ENCODE data around the gene DENND2D.

DENND2D gene

DNA sequence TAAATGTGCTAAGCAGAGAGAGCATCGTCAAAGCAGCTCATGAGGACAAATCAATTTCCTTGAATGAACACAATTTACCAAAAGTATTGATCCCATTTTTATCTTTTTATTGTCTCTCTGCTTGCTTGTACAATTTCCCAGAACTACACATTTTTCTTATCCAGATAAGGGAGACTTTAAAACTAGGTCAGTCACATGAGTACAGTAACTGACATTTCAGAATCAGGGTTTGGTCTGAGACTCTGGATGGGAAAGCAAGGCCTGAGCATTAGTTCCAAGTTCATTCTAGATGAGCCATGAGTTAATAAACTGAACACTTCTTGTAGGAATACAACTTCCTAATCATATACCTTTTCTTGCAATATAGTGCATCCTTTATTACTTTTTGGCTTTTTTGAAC lies 11.5 kb upstream of the DENND2D start:
- no peak for ATAC-seq
- TF ChIP-seq SNAI2 (CRISPR knock-in tag; IDR thresholded peaks at IDR 0.05) (no peak), ZFP3 (CRISPR knock-in tag; IDR thresholded peaks at IDR 0.05) (no peak), BACH2 (CRISPR knock-in tag; IDR thresholded peaks at IDR 0.05; ENCODE audit: borderline replicate concordance) (no peak)

DNA sequence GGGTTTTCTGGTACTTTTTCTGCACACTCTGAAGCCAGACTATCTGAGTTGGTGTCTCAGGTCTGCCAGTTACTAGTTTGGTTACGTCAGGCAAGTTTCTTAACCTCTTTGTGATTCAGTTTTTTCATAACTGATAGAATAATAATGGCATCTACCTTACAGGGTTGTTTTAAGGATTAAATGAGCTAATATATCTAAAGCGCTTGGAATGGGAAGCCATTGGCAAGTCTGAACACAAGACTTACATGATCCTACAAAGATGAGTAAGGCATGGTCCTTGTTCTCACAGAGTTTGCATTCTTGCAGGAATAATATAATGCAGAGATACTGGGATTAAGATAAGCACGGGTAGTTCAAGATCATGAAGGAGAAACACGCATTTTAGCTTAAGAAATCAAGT lies 9.2 kb upstream of the DENND2D start:
- no peak for ATAC-seq
- TF ChIP-seq ISL1 (CRISPR knock-in tag; IDR thresholded peaks at IDR 0.05) (no peak), ZNF70 (CRISPR knock-in tag; IDR thresholded peaks at IDR 0.05) (no peak), ESRRG (CRISPR knock-in tag; IDR thresholded peaks at IDR 0.05) (no peak), TCF4 (CRISPR knock-in tag; IDR thresholded peaks at IDR 0.05; ENCODE audit: borderline replicate concordance) (no peak), CSDC2 (CRISPR knock-in tag; IDR thresholded peaks at IDR 0.05) (no peak), OSR1 (CRISPR knock-in tag; IDR thresholded peaks at IDR 0.05) (no peak)
- TF ChIP-seq, protein P1, sequence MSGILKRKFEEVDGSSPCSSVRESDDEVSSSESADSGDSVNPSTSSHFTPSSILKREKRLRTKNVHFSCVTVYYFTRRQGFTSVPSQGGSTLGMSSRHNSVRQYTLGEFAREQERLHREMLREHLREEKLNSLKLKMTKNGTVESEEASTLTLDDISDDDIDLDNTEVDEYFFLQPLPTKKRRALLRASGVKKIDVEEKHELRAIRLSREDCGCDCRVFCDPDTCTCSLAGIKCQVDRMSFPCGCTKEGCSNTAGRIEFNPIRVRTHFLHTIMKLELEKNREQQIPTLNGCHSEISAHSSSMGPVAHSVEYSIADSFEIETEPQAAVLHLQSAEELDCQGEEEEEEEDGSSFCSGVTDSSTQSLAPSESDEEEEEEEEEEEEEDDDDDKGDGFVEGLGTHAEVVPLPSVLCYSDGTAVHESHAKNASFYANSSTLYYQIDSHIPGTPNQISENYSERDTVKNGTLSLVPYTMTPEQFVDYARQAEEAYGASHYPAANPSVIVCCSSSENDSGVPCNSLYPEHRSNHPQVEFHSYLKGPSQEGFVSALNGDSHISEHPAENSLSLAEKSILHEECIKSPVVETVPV (CRISPR knock-in tag; IDR thresholded peaks at IDR 0.05): no peak
- TF ChIP-seq, protein P2, sequence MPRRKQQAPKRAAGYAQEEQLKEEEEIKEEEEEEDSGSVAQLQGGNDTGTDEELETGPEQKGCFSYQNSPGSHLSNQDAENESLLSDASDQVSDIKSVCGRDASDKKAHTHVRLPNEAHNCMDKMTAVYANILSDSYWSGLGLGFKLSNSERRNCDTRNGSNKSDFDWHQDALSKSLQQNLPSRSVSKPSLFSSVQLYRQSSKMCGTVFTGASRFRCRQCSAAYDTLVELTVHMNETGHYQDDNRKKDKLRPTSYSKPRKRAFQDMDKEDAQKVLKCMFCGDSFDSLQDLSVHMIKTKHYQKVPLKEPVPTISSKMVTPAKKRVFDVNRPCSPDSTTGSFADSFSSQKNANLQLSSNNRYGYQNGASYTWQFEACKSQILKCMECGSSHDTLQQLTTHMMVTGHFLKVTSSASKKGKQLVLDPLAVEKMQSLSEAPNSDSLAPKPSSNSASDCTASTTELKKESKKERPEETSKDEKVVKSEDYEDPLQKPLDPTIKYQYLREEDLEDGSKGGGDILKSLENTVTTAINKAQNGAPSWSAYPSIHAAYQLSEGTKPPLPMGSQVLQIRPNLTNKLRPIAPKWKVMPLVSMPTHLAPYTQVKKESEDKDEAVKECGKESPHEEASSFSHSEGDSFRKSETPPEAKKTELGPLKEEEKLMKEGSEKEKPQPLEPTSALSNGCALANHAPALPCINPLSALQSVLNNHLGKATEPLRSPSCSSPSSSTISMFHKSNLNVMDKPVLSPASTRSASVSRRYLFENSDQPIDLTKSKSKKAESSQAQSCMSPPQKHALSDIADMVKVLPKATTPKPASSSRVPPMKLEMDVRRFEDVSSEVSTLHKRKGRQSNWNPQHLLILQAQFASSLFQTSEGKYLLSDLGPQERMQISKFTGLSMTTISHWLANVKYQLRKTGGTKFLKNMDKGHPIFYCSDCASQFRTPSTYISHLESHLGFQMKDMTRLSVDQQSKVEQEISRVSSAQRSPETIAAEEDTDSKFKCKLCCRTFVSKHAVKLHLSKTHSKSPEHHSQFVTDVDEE (CRISPR knock-in tag; IDR thresholded peaks at IDR 0.05): no peak

DNA sequence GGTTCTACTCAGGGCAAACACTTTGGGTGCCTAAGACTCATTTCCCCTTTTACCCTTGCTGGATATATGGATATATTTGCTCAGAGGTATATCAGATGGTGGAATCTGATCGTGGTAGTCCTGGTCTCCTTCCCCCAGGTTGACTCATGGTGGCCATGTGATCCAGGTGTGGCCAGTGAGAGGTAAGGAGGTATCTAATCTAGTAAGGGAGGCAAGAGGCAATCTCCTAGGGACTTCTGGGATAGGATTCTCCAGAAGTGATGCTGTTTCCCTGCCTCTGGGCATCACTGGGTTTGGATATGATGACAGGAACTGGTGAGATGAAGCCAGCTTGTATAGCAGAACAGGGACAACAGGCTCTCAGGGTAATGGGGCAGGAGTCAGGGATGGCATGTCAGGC lies 8.5 kb upstream of the DENND2D start:
- no peak for TF ChIP-seq BACH2 (CRISPR knock-in tag; IDR thresholded peaks at IDR 0.05; ENCODE audit: borderline replicate concordance)
- TF ChIP-seq ZFP30 (CRISPR knock-in tag; IDR thresholded peaks at IDR 0.05): no peak
- no peak for TF ChIP-seq ARNTL (CRISPR knock-in tag; IDR thresholded peaks at IDR 0.05; ENCODE audit: borderline replicate concordance, low read depth)
- TF ChIP-seq, protein P1 (CRISPR knock-in tag; IDR thresholded peaks at IDR 0.05): no peak
- no peak for TF ChIP-seq OSR1 (CRISPR knock-in tag; IDR thresholded peaks at IDR 0.05)
- no peak for TF ChIP-seq ZC3H10 (CRISPR knock-in tag; IDR thresholded peaks at IDR 0.05)
- TF ChIP-seq RARB (CRISPR knock-in tag; IDR thresholded peaks at IDR 0.05): no peak
- TF ChIP-seq, protein P3, sequence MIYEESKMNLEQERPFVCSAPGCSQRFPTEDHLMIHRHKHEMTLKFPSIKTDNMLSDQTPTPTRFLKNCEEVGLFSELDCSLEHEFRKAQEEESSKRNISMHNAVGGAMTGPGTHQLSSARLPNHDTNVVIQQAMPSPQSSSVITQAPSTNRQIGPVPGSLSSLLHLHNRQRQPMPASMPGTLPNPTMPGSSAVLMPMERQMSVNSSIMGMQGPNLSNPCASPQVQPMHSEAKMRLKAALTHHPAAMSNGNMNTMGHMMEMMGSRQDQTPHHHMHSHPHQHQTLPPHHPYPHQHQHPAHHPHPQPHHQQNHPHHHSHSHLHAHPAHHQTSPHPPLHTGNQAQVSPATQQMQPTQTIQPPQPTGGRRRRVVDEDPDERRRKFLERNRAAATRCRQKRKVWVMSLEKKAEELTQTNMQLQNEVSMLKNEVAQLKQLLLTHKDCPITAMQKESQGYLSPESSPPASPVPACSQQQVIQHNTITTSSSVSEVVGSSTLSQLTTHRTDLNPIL (CRISPR knock-in tag; IDR thresholded peaks at IDR 0.05; ENCODE audit: low read depth): no peak
- no peak for TF ChIP-seq ESRRG (CRISPR knock-in tag; IDR thresholded peaks at IDR 0.05)
- TF ChIP-seq, protein P4, sequence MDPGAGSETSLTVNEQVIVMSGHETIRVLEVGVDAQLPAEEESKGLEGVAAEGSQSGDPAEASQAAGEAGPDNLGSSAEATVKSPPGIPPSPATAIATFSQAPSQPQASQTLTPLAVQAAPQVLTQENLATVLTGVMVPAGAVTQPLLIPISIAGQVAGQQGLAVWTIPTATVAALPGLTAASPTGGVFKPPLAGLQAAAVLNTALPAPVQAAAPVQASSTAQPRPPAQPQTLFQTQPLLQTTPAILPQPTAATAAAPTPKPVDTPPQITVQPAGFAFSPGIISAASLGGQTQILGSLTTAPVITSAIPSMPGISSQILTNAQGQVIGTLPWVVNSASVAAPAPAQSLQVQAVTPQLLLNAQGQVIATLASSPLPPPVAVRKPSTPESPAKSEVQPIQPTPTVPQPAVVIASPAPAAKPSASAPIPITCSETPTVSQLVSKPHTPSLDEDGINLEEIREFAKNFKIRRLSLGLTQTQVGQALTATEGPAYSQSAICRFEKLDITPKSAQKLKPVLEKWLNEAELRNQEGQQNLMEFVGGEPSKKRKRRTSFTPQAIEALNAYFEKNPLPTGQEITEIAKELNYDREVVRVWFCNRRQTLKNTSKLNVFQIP (CRISPR knock-in tag; IDR thresholded peaks at IDR 0.05; ENCODE audit: borderline replicate concordance, low read depth): no peak
- TF ChIP-seq ZNF70 (CRISPR knock-in tag; IDR thresholded peaks at IDR 0.05): no peak
- TF ChIP-seq ZFP3 (CRISPR knock-in tag; IDR thresholded peaks at IDR 0.05): no peak
- TF ChIP-seq, protein P5, sequence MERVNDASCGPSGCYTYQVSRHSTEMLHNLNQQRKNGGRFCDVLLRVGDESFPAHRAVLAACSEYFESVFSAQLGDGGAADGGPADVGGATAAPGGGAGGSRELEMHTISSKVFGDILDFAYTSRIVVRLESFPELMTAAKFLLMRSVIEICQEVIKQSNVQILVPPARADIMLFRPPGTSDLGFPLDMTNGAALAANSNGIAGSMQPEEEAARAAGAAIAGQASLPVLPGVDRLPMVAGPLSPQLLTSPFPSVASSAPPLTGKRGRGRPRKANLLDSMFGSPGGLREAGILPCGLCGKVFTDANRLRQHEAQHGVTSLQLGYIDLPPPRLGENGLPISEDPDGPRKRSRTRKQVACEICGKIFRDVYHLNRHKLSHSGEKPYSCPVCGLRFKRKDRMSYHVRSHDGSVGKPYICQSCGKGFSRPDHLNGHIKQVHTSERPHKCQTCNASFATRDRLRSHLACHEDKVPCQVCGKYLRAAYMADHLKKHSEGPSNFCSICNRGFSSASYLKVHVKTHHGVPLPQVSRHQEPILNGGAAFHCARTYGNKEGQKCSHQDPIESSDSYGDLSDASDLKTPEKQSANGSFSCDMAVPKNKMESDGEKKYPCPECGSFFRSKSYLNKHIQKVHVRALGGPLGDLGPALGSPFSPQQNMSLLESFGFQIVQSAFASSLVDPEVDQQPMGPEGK (CRISPR knock-in tag; IDR thresholded peaks at IDR 0.05; ENCODE audit: borderline replicate concordance): no peak
- TF ChIP-seq ISL1 (CRISPR knock-in tag; IDR thresholded peaks at IDR 0.05): no peak
- TF ChIP-seq, protein P2 (CRISPR knock-in tag; IDR thresholded peaks at IDR 0.05): no peak
- ATAC-seq: no peak
